NCI-H1436 treated with DMSO at 0.1 percent for 48 hours (cell line): ENCODE results near the gene CCDC88A.

Experiments used
- DNase-seq: peaks from one replicate; lab custom pipeline; 2025; lab: John Stamatoyannopoulos, UW

CCDC88A gene

GRCh38 chr2:55422876-55423665 lies 3.4 kb upstream of the CCDC88A start:
- DNase-seq, result no peak

- DNase-seq, result no peak
Measured at GRCh38 chr2:55421326-55421725, 1.7 kb upstream of the CCDC88A start.

- no peak for DNase-seq
Measured at GRCh38 chr2:55420871-55421270, 1.2 kb upstream of the CCDC88A start.

GRCh38 chr2:55420439-55420725 lies 726 bp upstream of the CCDC88A start:
- DNase-seq, result no peak

- DNase-seq, result no peak
Measured at GRCh38 chr2:55419233-55419678, 400 bp downstream of the CCDC88A start.

DNA sequence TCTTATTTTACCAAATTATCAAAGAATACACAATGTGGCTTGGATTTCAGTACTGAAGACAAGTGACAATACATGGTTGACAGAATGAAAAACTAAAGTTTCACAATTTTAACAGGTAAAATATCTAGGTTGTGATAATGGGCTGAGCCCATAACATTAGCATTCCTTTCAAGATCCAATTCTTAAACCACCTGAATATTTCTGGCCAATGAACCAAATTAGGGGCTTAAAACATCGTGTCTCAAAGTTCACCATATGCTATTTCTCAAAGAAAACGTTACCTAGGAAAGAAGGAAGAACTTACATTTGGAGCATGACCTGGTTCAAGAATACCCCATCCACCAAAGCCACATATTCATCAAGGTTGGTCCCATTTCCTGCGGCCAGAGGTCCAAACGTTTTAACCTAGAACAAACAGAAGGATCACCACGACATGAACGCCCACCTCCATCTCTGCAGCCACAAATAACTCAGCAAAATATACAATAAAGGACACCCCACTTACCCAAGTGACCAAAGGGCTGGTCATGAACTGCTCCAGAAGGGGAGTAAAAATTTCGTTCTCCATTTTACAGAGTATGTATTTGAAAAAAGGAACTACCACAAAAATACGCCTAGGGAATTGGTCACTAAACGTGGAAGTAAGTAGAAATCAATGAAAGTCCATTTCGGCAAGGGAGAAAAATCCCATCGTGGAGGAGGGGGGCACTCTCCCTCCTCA lies 984 bp downstream of the CCDC88A start:
- DNase-seq, result no peak

DNA sequence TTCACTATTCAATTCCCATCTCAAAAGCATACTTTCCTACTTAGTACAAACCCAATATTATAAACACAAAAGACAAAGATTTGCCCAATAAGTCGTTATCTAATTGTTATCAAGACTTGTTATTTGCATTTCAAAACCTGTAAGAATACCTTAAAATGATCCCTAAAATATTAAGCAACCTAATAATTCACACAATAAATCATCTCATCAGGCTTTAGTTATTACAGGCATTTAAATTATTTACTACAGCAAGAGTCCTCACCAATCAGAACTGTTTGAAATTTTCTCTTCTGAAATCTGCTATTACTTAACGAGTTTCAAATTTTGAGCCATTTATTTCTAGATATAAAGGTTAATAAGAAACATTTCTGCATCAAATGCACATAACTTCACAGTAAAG lies 1.6 kb downstream of the CCDC88A start:
- DNase-seq, result no peak

DNA sequence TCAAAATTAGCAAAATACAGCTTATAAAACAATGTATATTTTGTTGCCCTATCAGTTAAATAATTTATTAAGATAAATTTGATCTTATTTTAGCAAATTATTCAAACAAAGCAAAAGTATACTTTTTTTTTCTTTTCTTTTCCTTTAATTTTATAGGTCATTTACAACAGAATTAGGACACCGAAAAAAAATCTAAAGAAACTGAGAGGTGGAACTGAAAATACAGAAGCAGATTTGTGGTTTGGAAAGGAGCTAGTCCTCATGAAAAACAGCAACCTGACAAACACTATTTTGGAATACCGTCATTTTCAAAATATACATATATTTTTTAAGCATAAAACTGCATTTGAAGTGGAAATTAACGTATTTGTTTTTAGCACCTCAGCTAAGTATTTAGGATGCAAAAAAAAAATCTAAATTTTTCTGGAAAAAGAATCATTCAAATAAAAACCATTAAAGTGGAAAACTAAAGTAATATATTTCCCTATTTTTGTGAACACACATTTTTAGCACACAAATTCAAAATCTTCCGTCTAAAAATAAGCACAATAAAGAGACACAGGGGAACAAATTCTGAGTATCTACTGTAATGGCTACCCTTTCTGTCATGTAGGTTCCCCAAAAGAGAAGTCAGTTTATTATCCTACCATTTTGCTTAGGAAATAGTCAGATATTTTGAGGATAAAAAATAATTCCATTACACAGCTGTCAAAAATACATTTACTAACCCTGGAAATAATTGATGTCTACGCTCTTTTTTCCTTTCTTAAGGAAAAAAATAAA lies 2.7 kb downstream of the CCDC88A start:
- no peak for DNase-seq

DNA sequence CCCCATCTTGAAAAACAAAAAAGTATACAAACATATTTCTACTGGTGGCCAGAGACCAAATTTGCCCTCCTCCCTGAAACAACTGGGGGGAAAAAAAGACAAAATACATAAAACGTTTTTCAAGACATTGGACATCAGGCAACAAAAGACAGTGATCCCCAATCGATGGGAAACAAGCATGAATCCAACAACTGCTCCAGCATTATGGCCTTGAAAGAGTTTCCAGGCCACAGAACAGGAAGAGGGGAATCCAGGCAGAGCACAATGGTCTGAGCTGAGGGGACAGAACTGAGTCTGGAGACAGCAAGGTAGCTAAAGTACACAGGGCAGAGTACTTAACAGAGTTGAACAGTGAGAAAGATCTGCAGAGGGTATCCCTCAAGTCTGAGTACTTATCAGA lies 4.4 kb downstream of the CCDC88A start:
- no peak for DNase-seq

GRCh38 chr2:55408918-55409868 lies 10.5 kb downstream of the CCDC88A start:
- no peak for DNase-seq

GRCh38 chr2:55408098-55408882 lies 11.4 kb downstream of the CCDC88A start:
- DNase-seq, result no peak

- DNase-seq, result no peak
Measured at GRCh38 chr2:55405116-55405515, 14.5 kb downstream of the CCDC88A start.

- no peak for DNase-seq
Measured at GRCh38 chr2:55403256-55403998, 16.2 kb downstream of the CCDC88A start.

GRCh38 chr2:55401124-55401523 lies 18.5 kb downstream of the CCDC88A start:
- DNase-seq, result no peak

GRCh38 chr2:55400332-55400731 lies 19.3 kb downstream of the CCDC88A start:
- DNase-seq, result no peak

GRCh38 chr2:55399815-55400214 lies 19.8 kb downstream of the CCDC88A start:
- no peak for DNase-seq

DNA sequence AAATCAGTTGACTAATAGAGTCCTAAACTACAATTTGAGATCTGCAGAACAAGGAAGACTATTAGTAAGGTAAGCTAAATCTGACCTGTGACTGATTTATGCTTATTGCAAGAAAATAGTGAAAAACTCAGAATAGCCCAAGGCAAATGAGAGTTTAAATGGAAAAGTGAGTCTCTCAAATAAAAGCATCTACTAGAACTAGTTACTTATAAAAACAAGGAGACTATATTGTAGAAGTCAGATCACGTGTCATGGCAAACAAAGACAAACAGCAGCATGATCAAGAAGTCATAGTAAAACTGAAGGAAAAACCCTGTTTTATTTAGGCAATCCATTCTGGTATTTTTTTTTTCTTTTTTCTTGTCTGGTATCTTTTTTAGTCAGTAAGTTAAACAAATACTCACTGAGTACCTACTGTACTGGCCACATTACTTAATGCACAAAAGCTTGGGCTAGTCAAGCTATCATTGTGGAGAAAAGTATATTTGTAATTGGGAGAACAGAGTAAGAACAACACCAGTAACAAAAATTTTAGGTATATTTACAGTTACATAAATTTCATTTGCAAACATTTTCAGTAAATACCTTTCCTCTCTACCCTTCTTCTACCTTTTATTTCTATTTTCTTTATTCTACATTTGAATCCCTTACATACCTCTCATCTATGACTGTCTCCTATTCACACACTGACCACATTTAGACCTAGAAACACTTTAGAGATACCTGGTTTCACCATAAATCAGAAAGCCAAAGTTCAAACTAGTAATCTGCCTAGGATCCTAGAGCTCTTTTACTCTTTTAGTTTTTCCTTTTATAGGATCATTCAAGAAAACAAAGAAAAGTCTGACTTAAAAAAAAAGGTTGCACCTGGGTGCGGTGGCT lies 23.7 kb downstream of the CCDC88A start:
- DNase-seq, result no peak

GRCh38 chr2:55391615-55392242 lies 27.9 kb downstream of the CCDC88A start:
- no peak for DNase-seq

- DNase-seq, result no peak
Measured at GRCh38 chr2:55391155-55391554, 28.5 kb downstream of the CCDC88A start.
